Measurements from ENCODE around the gene ANKMY1.

Gene ANKMY1

DNA sequence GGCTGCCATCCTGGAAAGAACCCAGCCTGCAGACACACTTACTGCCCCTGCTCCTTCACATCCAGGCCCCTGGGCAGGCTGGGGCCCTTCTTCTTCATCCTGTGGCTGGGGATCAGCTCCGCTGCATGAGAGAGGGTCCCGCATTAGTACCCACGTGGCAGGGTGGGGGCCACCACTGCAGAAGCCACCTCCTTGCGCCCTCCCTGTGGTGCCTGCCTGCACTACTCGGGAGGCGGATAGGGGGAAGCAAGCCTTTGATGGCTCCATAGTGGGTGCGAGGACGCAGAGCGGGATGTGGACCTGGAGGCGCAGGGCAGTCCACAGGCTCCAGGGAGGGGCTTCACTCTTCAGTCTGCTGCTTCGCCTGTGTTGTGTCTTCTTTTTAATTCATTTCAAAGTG, 75.6 kb downstream of the ANKMY1 start:
- TF ChIP-seq, protein P1, sequence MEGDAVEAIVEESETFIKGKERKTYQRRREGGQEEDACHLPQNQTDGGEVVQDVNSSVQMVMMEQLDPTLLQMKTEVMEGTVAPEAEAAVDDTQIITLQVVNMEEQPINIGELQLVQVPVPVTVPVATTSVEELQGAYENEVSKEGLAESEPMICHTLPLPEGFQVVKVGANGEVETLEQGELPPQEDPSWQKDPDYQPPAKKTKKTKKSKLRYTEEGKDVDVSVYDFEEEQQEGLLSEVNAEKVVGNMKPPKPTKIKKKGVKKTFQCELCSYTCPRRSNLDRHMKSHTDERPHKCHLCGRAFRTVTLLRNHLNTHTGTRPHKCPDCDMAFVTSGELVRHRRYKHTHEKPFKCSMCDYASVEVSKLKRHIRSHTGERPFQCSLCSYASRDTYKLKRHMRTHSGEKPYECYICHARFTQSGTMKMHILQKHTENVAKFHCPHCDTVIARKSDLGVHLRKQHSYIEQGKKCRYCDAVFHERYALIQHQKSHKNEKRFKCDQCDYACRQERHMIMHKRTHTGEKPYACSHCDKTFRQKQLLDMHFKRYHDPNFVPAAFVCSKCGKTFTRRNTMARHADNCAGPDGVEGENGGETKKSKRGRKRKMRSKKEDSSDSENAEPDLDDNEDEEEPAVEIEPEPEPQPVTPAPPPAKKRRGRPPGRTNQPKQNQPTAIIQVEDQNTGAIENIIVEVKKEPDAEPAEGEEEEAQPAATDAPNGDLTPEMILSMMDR (IDR thresholded peaks at IDR 0.05), result no peak
- peak; percentile 57 for DNase-seq (ENCODE audit: low spot score)
- Histone ChIP-seq H3K27ac (no peak overlapping the region), H3K4me3 (no peak overlapping the region)

GRCh38 chr2:240481720-240482119, 76.1 kb downstream of the ANKMY1 start:
- Histone ChIP-seq H3K4me3 (no peak overlapping the region), H3K27ac (no peak overlapping the region)
- TF ChIP-seq, protein P1 (IDR thresholded peaks at IDR 0.05), result no peak
- peak; percentile 49 for DNase-seq (ENCODE audit: low spot score)

DNA sequence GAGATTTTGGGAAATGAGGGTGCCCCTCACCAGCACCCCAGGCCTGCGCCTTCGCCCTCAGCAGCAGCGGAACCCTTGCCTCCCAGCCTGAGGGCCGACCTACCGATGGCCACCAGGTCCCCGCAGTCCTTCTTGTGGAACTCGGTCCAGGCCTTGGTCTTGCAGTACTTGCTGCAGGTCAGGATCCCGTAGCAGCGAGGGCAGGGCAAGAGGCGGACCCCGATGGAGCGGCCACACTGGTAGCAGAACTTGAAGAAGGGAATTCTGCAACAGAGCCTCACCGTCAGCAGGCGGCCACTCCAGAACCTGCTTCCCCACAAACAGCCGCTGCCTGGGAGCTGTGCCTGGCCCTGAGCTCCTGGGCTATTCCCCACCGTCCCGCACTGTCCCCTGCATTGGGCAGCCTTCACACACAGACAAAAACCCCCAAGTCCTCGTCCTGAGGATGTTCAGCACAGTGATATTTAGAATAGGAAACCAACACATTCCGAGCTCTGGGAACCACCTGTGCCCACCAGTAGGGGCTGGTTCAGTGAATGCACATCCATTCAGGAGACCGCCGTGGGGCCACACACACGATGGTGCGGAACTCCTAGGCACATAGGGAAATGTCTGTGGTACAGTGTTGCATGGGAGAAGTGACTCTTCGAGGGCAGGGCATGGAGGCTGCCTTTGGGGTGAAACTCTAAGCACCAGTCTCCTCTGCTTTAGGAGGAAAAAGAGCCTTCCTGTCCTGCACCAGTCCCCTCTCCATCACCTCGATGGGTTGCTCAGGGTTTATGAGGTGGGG, 76.8 kb downstream of the ANKMY1 start:
- no peak for DNase-seq (ENCODE audit: low spot score)
- Histone ChIP-seq H3K27ac (no peak overlapping the region), H3K4me3 (no peak overlapping the region)
- TF ChIP-seq, protein P1 (IDR thresholded peaks at IDR 0.05), result no peak

DNA sequence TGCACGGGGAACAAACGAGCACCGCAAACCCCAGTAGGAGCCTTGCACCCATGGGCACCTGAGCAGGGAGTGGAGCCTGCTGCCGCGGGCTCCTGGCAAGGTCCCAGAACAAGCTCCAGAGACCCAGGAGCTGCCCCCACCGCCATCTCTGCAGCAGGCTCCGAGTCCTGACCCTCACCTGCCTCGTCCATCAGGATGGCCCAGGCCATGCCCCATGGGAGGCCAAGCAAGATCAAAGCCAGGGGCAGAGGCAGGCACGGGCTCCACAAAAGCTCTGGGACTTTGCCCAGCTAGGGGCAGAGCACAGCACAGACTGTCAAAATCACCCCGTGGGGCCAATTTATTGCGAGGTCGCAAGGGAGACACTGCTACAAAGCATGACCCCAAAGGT, 78.7 kb downstream of the ANKMY1 start:
- no peak overlapping the region for H3K4me3 ChIP-seq
- TF ChIP-seq, protein P1 (IDR thresholded peaks at IDR 0.05), result no peak
- no peak for DNase-seq (ENCODE audit: low spot score)

GRCh38 chr2:240478346-240479110, 79.3 kb downstream of the ANKMY1 start:
- no peak overlapping the region for H3K27ac ChIP-seq
- TF ChIP-seq, protein P1 (IDR thresholded peaks at IDR 0.05), result no peak
- peak; percentile 46 for DNase-seq (ENCODE audit: low spot score)
- no peak overlapping the region for H3K4me3 ChIP-seq

More for the DNA sequence above, 78.7 kb downstream of the ANKMY1 start:
- no peak overlapping the region for H3K27ac ChIP-seq

- Histone ChIP-seq H3K4me3 (no peak overlapping the region), H3K27ac (no peak overlapping the region)
- TF ChIP-seq, protein P1 (IDR thresholded peaks at IDR 0.05), result no peak
- DNase-seq (ENCODE audit: low spot score), result no peak
Measured at GRCh38 chr2:240477916-240478315, 79.9 kb downstream of the ANKMY1 start.
